ENCODE results near the gene TBL1XR1.
"Not testable (repeated sequence)": the region's sequence is repeated elsewhere in the genome, so short reads cannot be mapped to it uniquely, and the experiment has no call there.

The TBL1XR1 gene

DNA sequence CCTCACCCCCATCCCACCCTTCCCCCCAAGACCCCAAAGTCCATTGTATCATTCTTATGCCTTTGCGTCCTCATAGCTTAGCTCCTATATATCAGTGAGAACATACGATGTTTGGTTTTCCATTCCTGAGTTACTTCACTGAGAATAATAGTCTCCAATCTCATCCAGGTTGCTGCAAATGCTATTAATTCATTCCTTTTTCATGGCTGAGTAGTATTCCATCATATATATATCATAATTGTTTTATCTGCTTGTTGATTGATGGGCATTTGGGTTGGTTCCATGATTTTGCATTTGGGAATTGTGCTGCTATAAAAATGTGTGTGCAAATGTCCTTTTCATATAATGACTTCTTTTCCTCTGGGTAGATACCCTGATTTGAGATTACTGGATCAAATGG, 197.1 kb downstream of the TBL1XR1 start:
- DNase-seq = not testable (repeated sequence)

DNA sequence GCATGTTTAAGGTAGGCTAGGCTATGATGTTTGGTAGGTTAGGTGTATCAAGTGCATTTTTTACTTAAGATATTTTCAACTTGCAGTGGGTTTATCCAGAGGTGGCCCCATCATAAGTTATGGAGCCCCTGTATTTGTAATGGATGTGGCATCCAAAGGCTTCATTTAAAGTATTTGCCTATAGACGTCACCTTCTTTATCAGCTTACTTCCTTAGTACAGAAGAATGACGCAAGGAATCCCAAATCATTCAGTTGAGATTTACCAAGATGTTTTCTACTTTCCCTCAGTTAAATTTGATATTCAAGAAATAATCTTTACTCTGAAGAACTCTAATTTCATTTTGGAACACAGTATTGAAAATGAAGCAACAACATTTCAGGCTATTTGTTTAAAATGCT, 201.3 kb downstream of the TBL1XR1 start:
- DNase-seq = no peak

DNA sequence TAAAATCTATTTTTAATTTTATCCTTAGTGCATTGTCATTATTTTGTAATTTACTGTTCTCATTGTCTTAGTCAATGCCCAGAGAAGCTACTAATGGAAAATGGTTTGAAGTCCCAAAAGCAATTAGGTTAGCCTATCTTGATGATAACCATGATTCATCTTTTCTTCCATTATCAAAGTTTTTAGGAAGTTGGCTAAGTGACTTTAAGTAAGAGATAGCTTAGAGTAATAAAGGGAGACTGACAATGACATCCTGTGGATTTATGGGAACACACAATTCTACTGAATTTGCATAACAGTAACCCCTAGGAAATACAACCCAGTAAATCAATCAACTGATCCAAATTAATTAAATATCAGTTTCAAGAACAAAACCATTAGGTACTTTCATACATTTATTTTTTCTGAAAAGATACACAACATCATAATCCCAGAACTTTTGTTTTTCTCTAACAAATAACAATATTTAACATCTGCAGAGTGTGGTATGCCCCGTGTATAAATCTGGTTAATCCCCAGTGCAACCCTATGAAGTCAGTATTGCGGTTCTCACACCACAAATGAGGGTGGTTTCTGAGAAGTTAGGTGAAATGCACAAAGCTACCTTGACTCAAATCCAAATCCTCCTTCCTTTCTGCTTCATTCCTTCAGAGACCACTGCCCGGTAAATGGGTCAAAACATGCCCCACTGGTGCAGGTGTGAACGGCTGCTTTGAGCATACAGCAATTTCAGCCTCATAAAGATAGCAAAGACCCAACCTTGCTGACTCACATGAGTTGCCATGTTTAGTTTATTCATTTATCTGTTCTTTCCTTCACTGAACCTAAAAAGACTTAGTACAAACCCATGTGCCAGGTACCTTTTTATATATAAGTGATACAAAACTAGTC, 202.1 kb downstream of the TBL1XR1 start:
- DNase-seq = no peak

DNA sequence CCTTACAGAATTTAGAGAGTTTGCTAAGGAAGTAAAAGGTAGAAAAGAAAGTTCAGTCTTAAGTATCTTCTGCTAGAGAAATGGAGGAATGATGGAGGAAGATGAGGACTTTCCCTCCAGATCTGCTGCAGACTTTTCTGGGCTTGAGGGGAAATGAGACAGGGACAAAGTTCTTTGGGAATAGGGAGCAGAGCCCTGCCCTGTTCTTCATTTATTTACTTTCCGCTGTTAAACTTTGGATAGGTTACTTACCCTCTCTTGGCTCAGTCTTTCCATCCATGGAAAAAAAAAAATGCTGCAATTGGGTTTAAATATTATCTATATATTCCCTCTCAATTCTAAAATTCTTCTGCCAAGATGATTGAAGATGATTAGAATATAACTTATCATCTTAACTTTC, 202.9 kb downstream of the TBL1XR1 start:
- DNase-seq = no peak

DNA sequence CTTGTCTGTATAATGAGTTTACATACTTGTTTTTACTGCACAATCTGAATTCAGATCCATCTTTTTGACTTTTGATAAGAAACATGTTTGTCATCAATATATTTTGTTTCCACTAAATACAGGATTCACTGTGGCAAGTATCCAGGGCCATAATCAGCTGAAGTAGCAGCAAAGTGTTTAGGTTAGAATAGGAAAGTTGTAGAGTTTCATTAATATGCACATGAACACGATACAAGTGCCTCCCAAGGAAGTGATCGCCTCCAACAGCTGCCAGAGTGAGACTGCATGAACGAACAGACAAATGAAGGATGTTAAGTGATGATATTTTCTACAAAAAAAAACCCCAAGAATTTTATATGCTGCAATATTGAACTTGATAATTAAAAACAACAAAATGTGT, 204.3 kb downstream of the TBL1XR1 start:
- DNase-seq = no peak

DNA sequence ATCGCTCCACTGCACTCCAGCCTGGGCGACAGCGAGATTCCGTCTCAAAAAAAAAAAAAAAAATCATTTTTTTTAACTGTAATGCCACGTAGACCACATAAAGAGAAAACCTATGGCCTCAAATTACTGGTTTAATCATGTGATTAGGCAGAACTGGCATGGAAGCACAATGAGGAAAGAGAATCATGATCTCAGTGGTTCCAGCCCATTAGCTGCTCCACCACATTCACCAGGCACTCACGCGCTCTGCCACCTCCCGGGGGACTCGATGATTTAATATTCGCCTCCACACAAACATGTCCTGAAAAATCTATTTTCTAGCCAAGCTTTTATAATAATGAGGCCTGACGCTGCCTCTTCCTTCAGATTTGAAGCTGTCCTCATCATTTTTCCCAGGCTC, 204.7 kb downstream of the TBL1XR1 start:
- DNase-seq = no peak

DNA sequence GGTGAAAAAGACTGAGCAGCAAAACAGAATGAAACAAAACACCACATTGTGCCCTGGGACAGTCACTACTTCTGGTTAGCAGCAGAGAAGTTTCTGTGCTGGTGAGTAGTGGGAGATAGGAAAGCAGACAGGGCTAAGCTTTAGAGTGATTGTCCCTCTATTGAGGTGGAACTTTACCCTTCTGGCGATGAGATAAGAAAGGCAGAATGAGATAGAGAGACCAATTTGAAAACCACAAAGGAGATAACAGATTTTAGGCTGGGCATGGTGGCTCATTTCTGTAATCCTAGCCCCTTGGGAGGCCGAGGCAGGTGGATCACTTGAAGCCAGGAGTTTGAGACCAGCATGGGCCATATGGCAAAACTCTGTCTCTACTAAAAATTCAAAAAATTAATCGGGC, 208.5 kb downstream of the TBL1XR1 start:
- DNase-seq = no peak

DNA sequence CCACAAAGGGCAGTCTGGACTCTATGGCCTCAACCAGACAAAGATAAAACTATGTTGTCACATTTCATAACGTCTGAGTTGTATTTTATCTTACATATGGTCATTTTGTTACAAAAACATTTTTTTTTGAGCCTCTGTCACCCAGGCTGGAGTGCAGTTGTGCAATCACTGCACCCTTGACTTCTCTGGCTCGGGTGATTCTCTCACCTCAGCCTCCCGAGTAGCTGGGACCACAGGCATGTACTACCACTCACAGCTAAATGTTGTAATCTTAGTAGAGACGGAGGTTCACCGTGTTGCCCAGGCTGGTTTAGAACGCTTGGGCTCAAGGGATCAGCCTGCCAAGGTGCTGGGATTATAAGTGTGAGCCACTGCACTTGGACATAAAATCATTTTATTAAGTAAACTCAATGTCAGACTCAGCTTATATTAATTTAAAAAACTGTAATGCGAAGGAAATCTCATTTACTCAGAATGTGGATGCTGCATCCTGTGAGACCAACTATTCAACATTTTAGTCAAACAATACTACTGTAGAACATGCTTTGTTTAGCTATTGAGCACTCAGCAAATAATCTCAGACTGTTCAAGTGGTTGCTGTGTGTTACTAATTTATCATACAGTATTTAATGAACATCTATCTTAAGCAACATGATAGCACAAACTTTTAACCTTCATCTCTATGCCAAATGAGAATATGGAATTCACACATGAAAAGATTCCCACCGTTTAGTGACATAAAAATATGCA, 209.2 kb downstream of the TBL1XR1 start:
- DNase-seq = no peak

DNA sequence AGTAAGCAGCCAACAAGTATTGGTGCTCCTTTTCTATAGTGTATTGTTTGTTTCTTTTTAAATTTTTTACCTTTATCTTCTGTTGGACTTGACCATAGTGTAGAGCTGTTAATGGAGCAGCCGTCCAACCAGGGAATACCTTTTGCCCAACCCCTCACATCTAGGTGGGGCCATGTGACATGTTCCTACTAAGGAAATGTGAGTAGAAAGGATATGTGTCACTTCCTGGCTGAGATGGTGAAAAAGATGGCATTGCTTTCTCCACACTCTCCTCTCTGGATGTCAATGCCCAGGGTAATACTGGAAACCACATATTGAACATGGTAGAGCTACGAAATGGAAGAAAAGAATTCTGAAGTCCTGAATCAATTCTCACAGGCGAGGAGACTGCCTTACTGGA, 218.8 kb downstream of the TBL1XR1 start:
- peak; percentile 38 for DNase-seq

DNA sequence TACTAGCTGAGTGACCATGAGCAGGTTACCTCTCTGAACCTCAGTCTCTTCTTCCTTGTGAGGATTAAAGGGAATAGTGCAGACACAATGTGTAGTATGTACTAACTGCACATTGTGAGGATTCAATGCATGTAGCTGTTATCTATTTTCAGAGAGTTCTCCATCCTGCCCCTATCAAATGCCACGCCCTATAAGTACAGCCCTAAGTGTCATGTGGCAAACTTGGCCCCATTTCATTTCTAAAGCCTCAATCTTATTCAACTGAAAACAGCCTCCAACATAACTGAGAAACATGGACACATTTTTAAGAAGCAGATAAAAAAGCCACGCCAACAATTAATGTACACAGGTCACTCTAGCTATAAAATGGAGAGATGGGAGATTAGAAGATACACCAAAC, 220.0 kb downstream of the TBL1XR1 start:
- no peak for DNase-seq

DNA sequence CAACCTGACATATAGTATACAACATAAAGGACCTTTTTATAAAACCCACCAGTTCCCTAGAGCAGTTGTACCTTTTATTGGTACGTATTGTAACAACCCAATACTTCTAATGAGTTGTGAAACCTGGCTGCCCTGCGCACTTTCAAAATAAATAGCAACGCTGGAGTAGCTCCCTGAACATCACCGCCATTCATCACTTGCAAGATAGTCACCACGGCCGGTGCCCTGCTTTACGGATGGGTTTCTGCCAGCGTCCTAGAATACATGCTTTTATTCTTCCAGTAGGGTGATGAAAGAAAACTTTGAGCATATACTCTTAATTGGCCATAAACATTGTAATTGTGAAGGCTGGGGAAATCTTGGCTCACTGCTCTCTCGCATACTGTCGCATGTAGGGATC, 220.7 kb downstream of the TBL1XR1 start:
- DNase-seq = no peak

DNA sequence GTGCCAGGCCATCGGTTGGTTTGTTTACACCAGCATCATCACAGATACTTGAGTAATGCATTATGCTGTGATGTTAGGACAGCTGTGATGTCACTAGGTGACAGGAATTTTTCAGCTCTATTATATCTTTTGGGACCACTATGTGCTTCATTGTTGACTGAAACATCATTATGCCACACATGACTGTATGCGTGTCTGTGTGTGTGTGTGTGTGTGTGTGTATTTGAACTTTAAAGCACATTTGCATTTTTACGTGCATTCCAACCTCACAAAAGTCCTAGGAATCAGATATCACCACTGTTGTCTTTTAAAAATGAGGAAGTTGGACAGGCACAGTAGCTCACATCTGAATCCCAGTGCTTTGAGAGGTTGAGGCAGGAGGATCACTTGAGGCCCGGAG, 223.0 kb downstream of the TBL1XR1 start:
- DNase-seq = no peak

DNA sequence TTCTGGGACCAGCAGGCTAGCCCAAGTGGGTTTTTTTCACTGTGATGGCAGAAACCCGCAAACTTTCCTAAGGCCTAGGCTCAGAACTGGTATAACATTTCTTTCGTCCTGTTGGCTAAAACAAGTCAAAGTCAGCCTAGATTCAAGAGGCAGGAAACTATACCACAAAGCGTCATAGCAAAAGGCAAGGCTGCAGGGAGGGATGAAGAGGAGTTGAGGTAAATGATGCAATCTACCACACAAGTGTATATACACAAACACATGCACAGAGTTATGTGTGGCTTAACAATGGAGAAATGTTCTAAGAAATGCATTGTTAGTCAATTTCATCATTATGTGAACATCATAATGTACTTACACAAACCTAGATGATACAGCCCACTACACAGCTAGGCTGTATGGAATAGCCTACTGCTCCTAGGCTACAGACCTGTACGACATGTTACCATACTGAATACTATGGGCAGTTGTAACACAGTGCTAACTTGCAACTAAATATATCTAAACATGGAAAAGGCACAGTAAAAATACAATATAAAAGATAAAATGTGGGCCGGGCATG, 225.6 kb downstream of the TBL1XR1 start:
- no peak for DNase-seq

DNA sequence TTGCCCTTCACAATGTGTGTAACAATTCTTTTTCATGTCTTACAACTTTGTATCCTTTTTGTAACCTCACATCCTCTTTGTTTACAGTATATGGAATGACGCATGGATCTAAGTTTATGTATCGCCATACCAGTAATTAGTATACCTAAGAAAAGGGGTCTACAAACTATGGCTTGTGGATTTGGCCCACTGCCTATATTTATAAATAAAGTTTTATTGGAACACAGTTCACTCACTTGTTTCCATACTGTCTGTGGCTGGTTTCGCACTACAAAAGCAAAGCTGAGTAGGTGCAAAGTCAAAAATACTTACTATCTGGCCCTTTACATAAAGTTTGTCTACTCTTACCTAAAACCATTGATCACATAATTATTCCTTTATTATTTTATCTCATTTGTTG, 226.5 kb downstream of the TBL1XR1 start:
- no peak for DNase-seq

DNA sequence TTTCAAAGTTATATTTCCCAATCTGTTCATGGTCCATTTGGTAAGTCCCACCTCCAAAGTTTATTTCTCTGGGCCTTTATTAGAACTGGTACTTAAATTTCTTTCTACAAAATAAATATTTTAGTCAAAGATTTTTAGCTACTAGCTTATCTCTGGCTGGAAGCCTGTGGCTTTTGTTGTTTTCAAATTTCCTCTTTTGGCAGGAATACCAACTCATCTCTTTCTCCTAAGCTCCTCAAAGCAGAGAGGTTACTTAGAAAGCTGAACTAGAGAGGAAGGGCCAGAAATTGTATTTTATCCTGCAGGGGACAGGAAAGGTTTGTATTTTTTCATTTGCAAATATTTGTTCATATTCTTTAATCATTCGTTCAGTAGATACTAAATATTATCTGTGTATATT, 227.8 kb downstream of the TBL1XR1 start:
- DNase-seq = no peak

Data from fibroblast of skin of abdomen (primary cell).